GM19328 (cell line): ENCODE data around the gene TBC1D30.
"Not testable (repeated sequence)": the region's sequence is repeated elsewhere in the genome, so short reads cannot be mapped to it uniquely, and the experiment has no call there.

ENCODE experiments used
- ATAC-seq: cut with Tn5 transposase; IDR thresholded peaks from one replicate; pipeline ENCODE4 v1.9.1; 2021; ENCODE audit warnings: mild to moderate bottlenecking, moderate library complexity; ENCODE audit not compliant: unreplicated experiment

Gene TBC1D30

GRCh38 chr12:64806173-64806572 is 18.3 kb upstream of the TBC1D30 start:
- no peak for ATAC-seq

- ATAC-seq: no peak
Measured at GRCh38 chr12:64806593-64807460, 17.6 kb upstream of the TBC1D30 start.

GRCh38 chr12:64808110-64808509 is 16.3 kb upstream of the TBC1D30 start:
- no peak for ATAC-seq

GRCh38 chr12:64810831-64811230 is 13.6 kb upstream of the TBC1D30 start:
- no peak for ATAC-seq

- ATAC-seq: no peak
Measured at GRCh38 chr12:64813723-64814122, 10.7 kb upstream of the TBC1D30 start.

- ATAC-seq: no peak
Measured at GRCh38 chr12:64814432-64814831, 10.0 kb upstream of the TBC1D30 start.

GRCh38 chr12:64819816-64820402 is 4.5 kb upstream of the TBC1D30 start:
- ATAC-seq: no peak

GRCh38 chr12:64820593-64820992 is 3.9 kb upstream of the TBC1D30 start:
- ATAC-seq: no peak

GRCh38 chr12:64821116-64821630 is 3.3 kb upstream of the TBC1D30 start:
- no peak for ATAC-seq

- peak; percentile 23 for ATAC-seq
Measured at GRCh38 chr12:64824130-64824499, 332 bp upstream of the TBC1D30 start.

- ATAC-seq: no peak
Measured at GRCh38 chr12:64825143-64826021, 935 bp downstream of the TBC1D30 start.

GRCh38 chr12:64826234-64826633 is 1.8 kb downstream of the TBC1D30 start:
- no peak for ATAC-seq

- ATAC-seq: no peak
Measured at GRCh38 chr12:64828713-64829112, 4.3 kb downstream of the TBC1D30 start.

GRCh38 chr12:64833928-64834327 is 9.5 kb downstream of the TBC1D30 start:
- ATAC-seq: no peak

GRCh38 chr12:64835901-64836300 is 11.5 kb downstream of the TBC1D30 start:
- no peak for ATAC-seq

GRCh38 chr12:64836856-64837255 is 12.4 kb downstream of the TBC1D30 start:
- ATAC-seq: no peak

GRCh38 chr12:64837427-64837826 is 13.0 kb downstream of the TBC1D30 start:
- no peak for ATAC-seq

- ATAC-seq: no peak
Measured at GRCh38 chr12:64840119-64840518, 15.7 kb downstream of the TBC1D30 start.

GRCh38 chr12:64840949-64841717 is 16.7 kb downstream of the TBC1D30 start:
- ATAC-seq: no peak

GRCh38 chr12:64848409-64848808 is 24.0 kb downstream of the TBC1D30 start:
- not testable (repeated sequence) for ATAC-seq
